KG1 (cell line): ENCODE measurements around the gene GSTM4.

Source experiments
- DNase-seq: peaks from one replicate; lab custom pipeline; 2025; lab: John Stamatoyannopoulos, UW

The GSTM4 gene

GRCh38 chr1:109655615-109656519, at the start of gene GSTM4:
TSS of gene GSTM4 (plus strand) at chr1:109656099. CDS start at chr1:109656390, 291 bp downstream.
- DNase-seq: peak; percentile 59

GRCh38 chr1:109609881-109610280, 46.0 kb upstream of the GSTM4 start:
- DNase-seq: no peak

GRCh38 chr1:109610609-109611307, 45.1 kb upstream of the GSTM4 start:
- no peak for DNase-seq

GRCh38 chr1:109611308-109611990, 44.5 kb upstream of the GSTM4 start:
- no peak for DNase-seq

- DNase-seq: no peak
Measured at GRCh38 chr1:109613361-109614147, 42.3 kb upstream of the GSTM4 start.

GRCh38 chr1:109615879-109616278, 40.0 kb upstream of the GSTM4 start:
- peak; percentile 84 for DNase-seq

GRCh38 chr1:109616391-109616790, 39.5 kb upstream of the GSTM4 start:
- DNase-seq: no peak

- DNase-seq: no peak
Measured at GRCh38 chr1:109617291-109617801, 38.6 kb upstream of the GSTM4 start.

- no peak for DNase-seq
Measured at GRCh38 chr1:109618661-109619575, 37.0 kb upstream of the GSTM4 start.

GRCh38 chr1:109619576-109620400, 36.1 kb upstream of the GSTM4 start, which contains the start of the genes AMPD2 and GNAT2:
TSS of gene AMPD2 (plus strand) at chr1:109619837. CDS start at chr1:109621176, 1,339 bp downstream.
TSS of gene GNAT2 (minus strand) at chr1:109619616. CDS start at chr1:109612870, 6,746 bp downstream.
- DNase-seq: peak; percentile 58

- DNase-seq: no peak
Measured at GRCh38 chr1:109620401-109620791, 35.5 kb upstream of the GSTM4 start.

GRCh38 chr1:109620841-109621286, 35.0 kb upstream of the GSTM4 start:
- DNase-seq: peak; percentile 90

GRCh38 chr1:109621379-109622136, 34.3 kb upstream of the GSTM4 start:
- no peak for DNase-seq

- DNase-seq: no peak
Measured at GRCh38 chr1:109622137-109622892, 33.6 kb upstream of the GSTM4 start.

GRCh38 chr1:109622895-109623294, 33.0 kb upstream of the GSTM4 start:
- DNase-seq: no peak

GRCh38 chr1:109623601-109624161, 32.2 kb upstream of the GSTM4 start:
- no peak for DNase-seq
